ENCODE data around the gene SEC22A.

The SEC22A gene

GRCh38 chr3:123294296-123294938 lies 92.7 kb downstream of the SEC22A start:
- H3K4me3 ChIP-seq (ENCODE audit: low read length) = no peak overlapping the region
- TF ChIP-seq ZNF274 (IDR thresholded peaks at IDR 0.05; ENCODE audit: low read depth, low read length) = no peak

DNA sequence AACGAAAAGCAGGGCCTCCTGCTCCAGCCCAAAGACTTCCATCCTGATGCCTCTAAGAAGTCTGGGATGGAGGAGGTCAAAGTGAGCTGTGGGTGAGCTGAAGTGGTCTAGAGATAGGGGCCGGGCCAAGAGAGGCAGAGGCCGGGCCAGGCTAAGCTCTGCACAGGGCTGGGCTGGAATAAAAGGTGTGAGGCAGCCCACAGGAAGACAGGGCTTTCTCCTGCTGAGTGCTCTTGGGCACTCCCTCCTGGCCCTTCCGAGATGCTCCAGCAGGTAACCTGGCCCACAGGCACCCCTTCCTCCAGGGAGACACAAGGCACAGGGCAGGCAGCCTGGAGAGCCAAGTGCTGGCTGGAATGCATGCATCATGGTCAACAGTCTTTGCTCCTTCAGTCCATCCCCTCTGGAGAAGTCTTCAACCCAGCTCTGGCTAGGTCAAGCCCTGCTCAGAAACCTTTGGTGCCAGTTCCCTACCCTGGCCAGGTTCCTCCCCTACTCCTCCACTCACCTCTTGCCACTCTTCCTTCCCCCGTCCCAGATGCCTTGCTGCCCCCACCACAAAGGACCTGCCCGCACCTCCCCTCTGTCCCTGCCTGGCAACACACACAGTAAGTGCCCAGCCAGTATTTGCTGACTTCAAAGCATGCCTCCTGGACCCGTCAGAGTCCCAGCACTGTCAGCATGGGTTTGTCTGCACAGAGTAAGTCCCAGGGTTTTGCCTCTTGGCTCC lies 93.6 kb downstream of the SEC22A start:
- no peak overlapping the region for H3K4me3 ChIP-seq (ENCODE audit: low read length)
- no peak for TF ChIP-seq ZNF274 (IDR thresholded peaks at IDR 0.05; ENCODE audit: low read depth, low read length)

- no peak for TF ChIP-seq ZNF274 (IDR thresholded peaks at IDR 0.05; ENCODE audit: low read depth, low read length)
- no peak overlapping the region for H3K4me3 ChIP-seq (ENCODE audit: low read length)
These were observed 94.1 kb downstream of the SEC22A start for GRCh38 chr3:123295901-123296250.

- no peak for TF ChIP-seq ZNF274 (IDR thresholded peaks at IDR 0.05; ENCODE audit: low read depth, low read length)
- no peak overlapping the region for H3K4me3 ChIP-seq (ENCODE audit: low read length)
These were observed 94.5 kb downstream of the SEC22A start for GRCh38 chr3:123296261-123296660.

DNA sequence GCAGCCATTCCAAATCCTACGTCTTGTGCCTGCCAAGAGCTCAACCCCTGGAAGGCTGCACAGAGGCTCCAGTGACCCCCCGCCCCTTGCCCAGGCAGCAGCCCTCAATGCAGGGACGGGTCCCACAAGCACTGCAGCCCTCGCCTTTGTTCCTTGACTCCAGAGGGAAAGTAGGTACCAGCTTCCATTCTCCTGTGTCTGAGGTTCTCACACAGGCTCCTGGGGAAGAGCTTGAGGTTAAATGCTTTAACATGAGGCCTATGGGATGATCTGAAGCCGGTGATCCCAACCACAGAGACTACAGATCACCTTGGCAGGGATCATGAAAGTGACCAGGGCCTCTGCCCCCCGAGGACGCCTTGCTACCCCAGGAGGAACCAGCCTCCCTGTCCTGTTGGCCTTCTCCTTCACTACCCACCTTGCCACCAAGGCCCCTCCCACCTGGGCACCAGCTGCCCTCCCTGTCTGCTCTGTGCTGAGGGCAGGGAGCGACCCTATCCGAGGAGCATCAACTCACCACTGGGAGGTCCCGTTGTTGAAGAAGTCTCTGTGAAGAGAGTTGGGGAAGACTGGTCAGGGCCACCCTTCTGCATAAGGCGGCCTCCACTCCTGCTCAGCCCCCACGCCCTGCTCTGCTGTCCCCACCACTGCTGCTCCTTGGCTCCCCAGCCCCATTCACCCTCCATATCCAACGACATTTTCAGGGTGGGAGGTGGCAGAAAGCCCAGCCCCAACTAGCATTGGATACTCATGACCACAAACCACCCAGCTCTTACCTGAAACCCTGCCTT lies 95.3 kb downstream of the SEC22A start:
- no peak for TF ChIP-seq ZNF274 (IDR thresholded peaks at IDR 0.05; ENCODE audit: low read depth, low read length)

DNA sequence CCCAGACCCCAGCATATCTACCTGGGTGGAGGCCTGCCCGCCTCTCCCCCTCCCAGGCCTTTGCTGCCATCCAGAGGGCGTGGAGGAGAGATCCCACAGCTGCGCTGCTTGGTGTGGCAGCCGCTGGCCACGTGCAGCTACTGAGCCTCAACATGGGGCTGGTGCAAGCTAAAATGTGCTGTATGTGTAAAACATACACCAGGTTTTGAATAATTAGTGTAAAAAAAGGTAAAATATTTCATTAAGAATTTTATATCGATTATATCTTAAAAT lies 95.8 kb downstream of the SEC22A start:
- no peak overlapping the region for H3K4me3 ChIP-seq (ENCODE audit: low read length)
- TF ChIP-seq ZNF274 (IDR thresholded peaks at IDR 0.05; ENCODE audit: low read depth, low read length) = no peak

More for the DNA sequence above, 95.3 kb downstream of the SEC22A start:
- no peak overlapping the region for H3K4me3 ChIP-seq (ENCODE audit: low read length)

DNA sequence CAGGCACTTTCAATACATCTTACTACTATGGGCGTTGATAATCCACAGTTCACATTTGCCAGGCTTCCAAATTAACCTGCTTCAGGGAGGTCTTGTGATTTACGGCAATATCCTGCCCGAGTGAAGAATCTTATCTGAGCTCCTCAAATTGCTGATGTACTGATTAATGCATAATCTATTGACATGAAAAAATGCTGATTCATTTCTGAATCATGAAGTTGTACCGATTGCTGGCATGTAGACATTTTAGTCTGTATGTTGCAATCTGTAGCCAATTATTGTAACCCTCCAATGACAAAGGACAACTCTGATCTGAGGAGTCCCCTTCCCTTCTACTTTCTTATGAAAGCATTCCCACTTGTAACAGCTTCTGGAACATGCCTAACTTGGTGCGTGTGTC lies 97.2 kb downstream of the SEC22A start:
- H3K4me3 ChIP-seq (ENCODE audit: low read length) = no peak overlapping the region
- TF ChIP-seq ZNF274 (IDR thresholded peaks at IDR 0.05; ENCODE audit: low read depth, low read length) = no peak

DNA sequence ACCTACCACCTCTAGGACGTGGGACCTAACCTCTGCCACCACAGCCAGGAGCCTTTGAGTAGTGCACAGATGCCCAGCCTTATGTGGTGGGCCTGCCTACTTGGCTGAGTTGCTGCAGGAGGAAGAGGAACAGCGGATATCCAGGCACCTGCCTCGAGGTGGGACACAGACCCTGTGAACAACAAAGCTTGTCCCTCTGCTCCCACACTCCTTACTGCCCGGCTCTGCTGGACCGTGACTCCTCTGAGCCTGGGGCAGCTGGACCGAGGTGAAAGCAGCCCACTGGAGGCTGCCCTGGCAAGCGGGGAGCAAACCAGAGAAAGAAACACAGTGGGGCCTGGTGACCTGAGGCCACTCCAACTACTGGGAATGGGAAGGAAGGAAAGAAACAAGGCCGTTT lies 97.8 kb downstream of the SEC22A start:
- H3K4me3 ChIP-seq (ENCODE audit: low read length) = no peak overlapping the region
- no peak for TF ChIP-seq ZNF274 (IDR thresholded peaks at IDR 0.05; ENCODE audit: low read depth, low read length)

- TF ChIP-seq ZNF274 (IDR thresholded peaks at IDR 0.05; ENCODE audit: low read depth, low read length) = no peak
These were observed 98.3 kb downstream of the SEC22A start for GRCh38 chr3:123300056-123300455.

DNA sequence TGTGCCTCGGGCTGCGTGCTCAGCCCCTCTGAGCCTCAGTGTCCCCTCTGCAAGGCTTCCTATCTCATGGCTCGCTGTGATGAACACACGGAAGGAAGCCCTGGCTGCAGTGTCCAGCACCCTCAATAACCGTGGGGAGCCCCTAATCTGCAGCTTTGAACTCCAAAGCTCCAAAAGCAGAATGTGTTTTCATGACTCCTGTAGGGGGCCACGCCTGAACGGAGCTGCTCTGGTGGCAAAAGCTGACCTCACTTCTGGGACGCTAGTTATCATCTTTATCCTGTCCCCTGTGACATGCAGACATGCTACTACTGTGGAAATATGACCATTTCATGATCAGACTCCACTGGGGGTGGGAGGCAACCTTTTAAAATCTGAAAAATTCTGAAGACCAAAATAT lies 98.8 kb downstream of the SEC22A start:
- no peak overlapping the region for H3K4me3 ChIP-seq (ENCODE audit: low read length)
- TF ChIP-seq ZNF274 (IDR thresholded peaks at IDR 0.05; ENCODE audit: low read depth, low read length) = no peak

More at GRCh38 chr3:123300056-123300455, 98.3 kb downstream of the SEC22A start:
- no peak overlapping the region for H3K4me3 ChIP-seq (ENCODE audit: low read length)

DNA sequence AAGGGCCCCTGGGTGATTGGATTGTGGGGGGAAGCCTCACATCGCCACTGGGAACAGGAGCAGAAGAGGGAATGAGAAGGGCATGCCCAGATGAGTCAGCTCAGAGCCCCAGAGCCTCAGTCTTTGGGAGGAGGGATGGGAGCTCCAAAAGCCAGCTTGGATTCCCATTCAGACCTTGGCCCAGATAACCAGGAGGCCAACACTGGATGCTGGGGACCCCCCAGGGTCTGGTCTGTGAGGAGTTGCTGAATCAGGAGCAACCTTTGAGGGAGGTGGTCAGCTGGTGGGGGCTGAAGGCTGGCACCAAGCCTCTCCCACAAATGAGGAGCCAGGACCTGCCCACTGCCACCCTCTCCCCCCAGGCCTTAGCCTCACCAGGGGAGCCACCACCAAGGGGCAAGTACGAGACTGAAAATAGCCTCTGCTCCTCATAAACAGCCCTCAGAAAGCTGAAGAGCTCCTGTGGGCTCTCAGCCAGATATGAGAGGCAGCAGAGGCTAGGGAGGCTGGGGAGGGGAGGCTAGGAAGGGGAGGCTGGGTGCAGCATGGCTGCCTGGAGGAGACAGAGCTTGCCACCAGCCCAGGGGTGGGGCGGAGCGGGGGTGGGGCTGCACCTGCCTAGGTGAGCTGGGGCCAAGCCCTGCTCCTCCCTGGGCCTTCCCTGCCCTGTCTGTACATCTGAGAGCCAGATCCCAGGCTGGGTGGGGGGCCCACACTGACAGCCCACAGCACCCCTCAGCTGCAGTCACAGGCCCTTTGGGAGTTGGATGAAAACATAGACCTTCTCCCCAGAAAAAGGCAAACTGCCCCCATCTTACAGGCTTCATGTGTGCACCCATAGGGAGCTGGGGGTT lies 99.8 kb downstream of the SEC22A start:
- no peak overlapping the region for H3K4me3 ChIP-seq (ENCODE audit: low read length)
- TF ChIP-seq ZNF274 (IDR thresholded peaks at IDR 0.05; ENCODE audit: low read depth, low read length) = no peak

DNA sequence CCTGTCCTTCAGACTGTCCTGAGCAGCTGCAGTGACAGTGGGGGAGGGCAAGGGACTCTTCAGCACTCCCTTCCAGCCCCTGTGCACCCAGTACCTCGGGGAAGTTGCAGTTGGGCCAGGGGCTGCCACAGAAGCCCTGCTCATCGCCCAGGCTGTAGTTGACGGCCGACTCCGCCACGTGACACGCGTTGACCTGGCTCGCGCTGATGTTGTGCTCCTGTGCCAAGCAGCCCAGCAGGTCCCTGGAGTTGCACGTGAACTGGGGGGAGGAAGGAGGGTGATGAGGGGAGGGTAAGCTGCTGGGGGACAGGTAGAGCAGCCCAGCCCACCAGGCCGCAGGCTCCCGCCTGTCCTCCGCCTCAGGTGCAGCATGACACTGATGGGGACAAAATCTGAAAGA lies 101.2 kb downstream of the SEC22A start:
- no peak overlapping the region for H3K4me3 ChIP-seq (ENCODE audit: low read length)

DNA sequence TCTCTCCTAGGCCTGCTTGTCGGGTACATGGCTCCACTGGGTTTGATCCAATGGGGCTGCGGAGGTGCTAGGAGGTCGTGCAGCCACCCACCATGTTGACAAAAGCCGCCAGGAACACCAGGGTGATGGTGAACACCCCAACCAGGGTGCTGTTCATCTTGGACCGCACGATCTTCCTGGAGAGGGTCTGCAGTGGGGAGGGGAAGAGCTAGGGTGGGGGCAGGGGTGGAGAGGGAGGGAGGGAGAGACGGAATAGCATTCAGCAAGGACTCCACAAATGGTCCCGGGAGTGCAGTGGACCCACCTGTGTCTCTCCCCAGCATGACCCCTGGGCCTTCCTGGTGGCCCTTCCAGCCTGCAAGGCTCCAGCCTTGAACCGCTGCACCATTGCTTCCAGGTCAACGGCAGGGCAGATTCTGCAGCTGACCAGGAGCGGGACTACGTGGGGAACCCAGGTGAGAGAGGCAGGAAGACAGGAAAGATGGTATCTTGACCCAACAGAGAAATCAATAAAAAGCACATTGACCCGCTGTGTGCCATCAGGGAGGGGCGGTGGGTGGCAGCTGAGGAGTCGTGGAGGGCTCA lies 102.3 kb downstream of the SEC22A start:
- no peak overlapping the region for H3K4me3 ChIP-seq (ENCODE audit: low read length)
- TF ChIP-seq ZNF274 (IDR thresholded peaks at IDR 0.05; ENCODE audit: low read depth, low read length) = no peak

More for the DNA sequence above, 101.2 kb downstream of the SEC22A start:
- TF ChIP-seq ZNF274 (IDR thresholded peaks at IDR 0.05; ENCODE audit: low read depth, low read length) = no peak

GRCh38 chr3:123305192-123305591 lies 103.4 kb downstream of the SEC22A start:
- no peak overlapping the region for H3K4me3 ChIP-seq (ENCODE audit: low read length)
- no peak for TF ChIP-seq ZNF274 (IDR thresholded peaks at IDR 0.05; ENCODE audit: low read depth, low read length)

Measured in GM08714 (cell line).